Endothelial cell of umbilical vein (primary cell): Measurements from ENCODE around the gene DCLK2. TPM values are rescaled to one million over a fixed set of nuclear protein-coding genes. Genes with fewer than 3 reads are reported as not detected.

ENCODE experiments used
- Bru-seq: library from RNA; stranded (reverse); fragments of 400-500 nt; gene quantifications from one replicate; lab custom pipeline; 2021; lab: Mats Ljungman, UMichigan
- BruChase-seq, 2 experiments: library from RNA; stranded (reverse); fragments of 400-500 nt; gene quantifications; one replicate each; lab custom pipeline; 2021; lab: Mats Ljungman, UMichigan
- BruUV-seq: library from RNA; stranded (reverse); fragments of 400-500 nt; replicated peaks from 2 replicates; lab custom pipeline; 2021; lab: Mats Ljungman, UMichigan
- CTCF ChIA-PET: fragments of 300-600, 350-600 bp; sonication (Branson Sonifier 250); formaldehyde crosslinking; loops from one replicate; lab custom pipeline; 2021; ENCODE audit warnings: antibody characterized with exemption, inconsistent platforms; lab: Charles Lee
- POLR2A ChIA-PET: fragments of 300-600, 350-600 bp; sonication (Branson Sonifier 250); formaldehyde crosslinking; loops from one replicate; lab custom pipeline; 2021; ENCODE audit warnings: antibody characterized with exemption, inconsistent platforms; lab: Charles Lee
- DNase-seq: peaks from one replicate; pipeline ENCODE4 v3.0.0-alpha.2; 2011; ENCODE audit warnings: low read depth, low spot score
- FAIRE-seq: peaks from 2 replicates; lab custom pipeline; 2011; peaks lifted over from hg19 to GRCh38; lab: Jason Lieb, UNC
- H2AFZ ChIP-seq: 2 replicates; pipeline ENCODE4 v1.6.0; 2012; ENCODE audit warnings: low read depth, low read length, control low read depth, inconsistent platforms
- H3K27ac ChIP-seq: 2 replicates; pipeline ENCODE4 v1.5.1; 2011; ENCODE audit warnings: low read depth, mild to moderate bottlenecking, control low read depth, low read length, moderate library complexity; ENCODE audit not compliant: insufficient read depth
- H3K27me3 ChIP-seq, 2 experiments: 2 replicates each; pipeline versions ENCODE4 v1.6.0 to v1.6.1; 2011; ENCODE audit warnings: low read length in 2 of 2, mixed read lengths in 1 of 2; ENCODE audit not compliant: control insufficient read depth in 2 of 2, insufficient read depth in 2 of 2
- H3K36me3 ChIP-seq, 2 experiments: 2 replicates in 1 of 2; 3 replicates in 1 of 2; pipeline ENCODE4 v1.5.1; 2011; ENCODE audit warnings: low read length in 2 of 2, mild to moderate bottlenecking in 1 of 2, moderate library complexity in 1 of 2; ENCODE audit not compliant: control insufficient read depth in 2 of 2, insufficient read depth in 2 of 2; ENCODE audit errors: extremely low read depth in 1 of 2
- H3K4me1 ChIP-seq: 3 replicates; pipeline ENCODE4 v1.5.1; 2011; ENCODE audit warnings: mild to moderate bottlenecking, low read length; ENCODE audit not compliant: control insufficient read depth, insufficient read depth; ENCODE audit errors: extremely low read depth
- H3K4me2 ChIP-seq: 2 replicates; pipeline ENCODE4 v1.6.1; 2011; ENCODE audit warnings: low read length, control low read depth, mixed read lengths; ENCODE audit not compliant: insufficient read depth
- H3K4me3 ChIP-seq, 3 experiments: fragments of 200-600 bp in 1 of 3; sonication (generic), shearing (Covaris generic) in 1 of 3; replicated peaks in 1 of 3; 2 replicates each; pipeline ENCODE4 v1.5.1; 2011 to 2016; ENCODE audit warnings: control low read depth in 3 of 3, low read length in 3 of 3, mild to moderate bottlenecking in 2 of 3, inconsistent platforms in 1 of 3, low read depth in 1 of 3, moderate library complexity in 1 of 3; ENCODE audit not compliant: insufficient read depth in 1 of 3
- H3K79me2 ChIP-seq: 2 replicates; pipeline ENCODE4 v1.6.0; 2012; ENCODE audit warnings: low read length, inconsistent platforms; ENCODE audit not compliant: control insufficient read depth, insufficient read depth
- H3K9ac ChIP-seq: replicated peaks from 2 replicates; pipeline ENCODE3; 2011; ENCODE audit warnings: low read length, control low read depth; ENCODE audit not compliant: insufficient read depth; ENCODE audit errors: extremely low read depth
- H3K9me1 ChIP-seq: replicated peaks from 3 replicates; pipeline ENCODE4 v1.6.0; 2011; ENCODE audit warnings: mild to moderate bottlenecking, low read length; ENCODE audit not compliant: control insufficient read depth, insufficient read depth; ENCODE audit errors: extremely low read depth
- H3K9me3 ChIP-seq: replicated peaks from 2 replicates; pipeline ENCODE4 v1.5.1; 2012; ENCODE audit warnings: low read length, inconsistent platforms; ENCODE audit not compliant: control insufficient read depth, insufficient read depth
- H4K20me1 ChIP-seq: replicated peaks from 2 replicates; pipeline ENCODE3; 2011; ENCODE audit warnings: mild to moderate bottlenecking, low read length; ENCODE audit not compliant: control insufficient read depth, insufficient read depth; ENCODE audit errors: extremely low read depth
- EZH2 ChIP-seq: IDR thresholded peaks from 2 replicates; pipeline ENCODE4 v1.6.1; 2012; ENCODE audit warnings: borderline replicate concordance, low read depth, mild to moderate bottlenecking, moderate library complexity, low read length, inconsistent platforms; ENCODE audit not compliant: severe bottlenecking
- FOS ChIP-seq: IDR thresholded peaks from 2 replicates; pipeline ENCODE4 v1.6.1; 2011; ENCODE audit warnings: mild to moderate bottlenecking, low read length, moderate library complexity, borderline replicate concordance; ENCODE audit not compliant: insufficient read depth
- GATA2 ChIP-seq: IDR thresholded peaks from 2 replicates; pipeline ENCODE4 v1.7.0; 2011; ENCODE audit warnings: low read depth, mild to moderate bottlenecking, moderate library complexity, mixed read lengths, low read length; ENCODE audit not compliant: insufficient read length, insufficient read depth
- JUN ChIP-seq: IDR thresholded peaks from 2 replicates; pipeline ENCODE4 v1.6.1; 2011; ENCODE audit warnings: borderline replicate concordance, low read depth; ENCODE audit not compliant: insufficient read length, insufficient read depth
- MAX ChIP-seq: IDR thresholded peaks from 2 replicates; pipeline ENCODE4 v1.6.1; 2011; ENCODE audit not compliant: insufficient read depth, insufficient read length
- MYC ChIP-seq: IDR thresholded peaks from one replicate; pipeline ENCODE4 v1.6.1; 2011; ENCODE audit warnings: mild to moderate bottlenecking, low read depth, low read length
- POLR2A ChIP-seq: IDR thresholded peaks from 2 replicates; pipeline ENCODE4 v1.6.1; 2012; ENCODE audit warnings: low read depth, mild to moderate bottlenecking, control low read depth, low read length
- POLR2AphosphoS5 ChIP-seq: IDR thresholded peaks from 2 replicates; pipeline ENCODE4 v1.6.1; 2012; ENCODE audit warnings: low read depth, mild to moderate bottlenecking, control low read depth, low read length, moderate library complexity; ENCODE audit not compliant: insufficient read depth
- dilution Hi-C: fragments of 300-500 bp; cut with MboI; formaldehyde crosslinking; loops from one replicate; pipeline ENCODE4 v1.15.0; 2019; ENCODE audit warnings: low sequenced_read_pairs; ENCODE audit not compliant: extremely low pct_ligation_motif_present
- intact Hi-C: fragments of 100-400 bp; cut with micrococcal nuclease; formaldehyde crosslinking; loops from one replicate; pipeline ENCODE4 v1.10.0; 2022
- long read RNA-seq: library from polyadenylated mRNA; stranded (forward); transcript quantifications from one replicate; pipeline ENCODE4 v2.0.0, GENCODE V29; 2021
- polyA minus RNA-seq, 3 experiments: library from RNA; depleted of rRNA, polyadenylated mRNA; stranded (reverse); fragments of >200 nt; gene quantifications; 1 replicate in 1 of 3; 2 replicates in 2 of 3; pipeline ENCODE4 v1.2.3, GENCODE V29; 2011
- polyA plus RNA-seq, 4 experiments: library from polyadenylated mRNA; depleted of rRNA in 3 of 4; stranded (reverse) in 3 of 4; unstranded in 1 of 4; fragments of >200 nt; gene quantifications; 2 replicates each; pipeline versions ENCODE4 v1.2.1 to v1.2.3, GENCODE V29; 2011 to 2012; ENCODE audit warnings: missing spikeins in 1 of 4
- total RNA-seq: library from RNA; stranded (reverse); gene quantifications from 2 replicates; pipeline ENCODE4 v1.2.3, GENCODE V29; 2021
- TF ChIP-seq, protein P1 (sequence below), 2 donors: IDR thresholded peaks; 1 replicate in 1 of 2; 2 replicates in 1 of 2; pipeline ENCODE4 v1.5.1; 2011; ENCODE audit warnings: low read length in 2 of 2, mild to moderate bottlenecking in 2 of 2, moderate library complexity in 2 of 2, control low read depth in 1 of 2, inconsistent platforms in 1 of 2, low read depth in 1 of 2; ENCODE audit not compliant: insufficient read depth in 1 of 2; ENCODE audit errors: extremely low read depth in 1 of 2

DCLK2 gene
- total RNA-seq = 4.6 and 4.7 TPM in 2 replicates
- 1.7 TPM in 2 replicates for polyA plus RNA-seq
- polyA plus RNA-seq (2011; cell fraction: cytosol; rRNA removed) = 1.7 and 1.8 TPM in 2 replicates
- polyA plus RNA-seq (2011; cell fraction: nucleus; rRNA removed) = 3.9 and 4.5 TPM in 2 replicates
- polyA plus RNA-seq (2012) = 1.7 and 1.9 TPM in 2 replicates
- 5.4 and 7.1 TPM in 2 replicates for polyA minus RNA-seq
- 1.6 TPM for polyA minus RNA-seq (2011; cell fraction: cytosol; rRNA and poly(A)+ RNA removed)
- polyA minus RNA-seq (2011; cell fraction: nucleus; rRNA and poly(A)+ RNA removed) = 10.5 and 13.4 TPM in 2 replicates
- percentile 61 among the genes with signal in this experiment for Bru-seq, nascent RNA
- percentile 50 among the genes with signal in this experiment for BruChase-seq, experiment 1, labeled RNA remaining after a 6-hour chase
- percentile 56 among the genes with signal in this experiment for BruChase-seq, experiment 2, labeled RNA remaining after a 2-hour chase
- long read RNA-seq, partial matches to known transcripts = 2 of 7 reads
- long read RNA-seq, other reads (novel, unspliced or antisense) = 4 of 7 reads

GRCh38 chr4:150078041-150078578 is at the start of gene DCLK2:
DCLK2 (plus strand) TSS chr4:150078445; CDS start chr4:150079028, 583 bp downstream.
- intact Hi-C loops = loop anchor here (1.0 to 5.0 kb wide), 5 partner anchors 21 to 165 kb away; no protein-coding TSS in a partner anchor
- CTCF ChIA-PET = interaction anchor here (0.6 to 3.1 kb wide), 8 partner anchors 22 to 170 kb away, joined by 3 to 20 read pairs (median 6); no protein-coding TSS in a partner anchor
- dilution Hi-C loops = no loop called here

More at GRCh38 chr4:150078041-150078578, at the start of gene DCLK2:
- Histone ChIP-seq H3K9ac (peak within 1 kb of the TSS; percentile 69), H3K79me2 (no peaks in the 10 kb centered on the region), H3K9me1 (no peaks in the 10 kb centered on the region), H3K4me1 (peaks cover 9% of the 10 kb centered on the region), H3K36me3 (no peaks in the 10 kb centered on the region), H3K4me2 (peak within 1 kb of the TSS; percentile 93), H3K27me3 (no peaks in the 10 kb centered on the region), H2AFZ (peak within 1 kb of the TSS; percentile 94), H3K9me3 (no peaks in the 10 kb centered on the region), H3K4me3 (peak within 1 kb of the TSS; percentile 47 to 65 (median 59)), H4K20me1 (no peaks in the 10 kb centered on the region), H3K27ac (peak within 1 kb of the TSS; percentile 50)
- TF ChIP-seq MYC = no peak
- no peak for TF ChIP-seq MAX
- TF ChIP-seq POLR2A = no peak
- TF ChIP-seq JUN = no peak
- TF ChIP-seq, protein P1, sequence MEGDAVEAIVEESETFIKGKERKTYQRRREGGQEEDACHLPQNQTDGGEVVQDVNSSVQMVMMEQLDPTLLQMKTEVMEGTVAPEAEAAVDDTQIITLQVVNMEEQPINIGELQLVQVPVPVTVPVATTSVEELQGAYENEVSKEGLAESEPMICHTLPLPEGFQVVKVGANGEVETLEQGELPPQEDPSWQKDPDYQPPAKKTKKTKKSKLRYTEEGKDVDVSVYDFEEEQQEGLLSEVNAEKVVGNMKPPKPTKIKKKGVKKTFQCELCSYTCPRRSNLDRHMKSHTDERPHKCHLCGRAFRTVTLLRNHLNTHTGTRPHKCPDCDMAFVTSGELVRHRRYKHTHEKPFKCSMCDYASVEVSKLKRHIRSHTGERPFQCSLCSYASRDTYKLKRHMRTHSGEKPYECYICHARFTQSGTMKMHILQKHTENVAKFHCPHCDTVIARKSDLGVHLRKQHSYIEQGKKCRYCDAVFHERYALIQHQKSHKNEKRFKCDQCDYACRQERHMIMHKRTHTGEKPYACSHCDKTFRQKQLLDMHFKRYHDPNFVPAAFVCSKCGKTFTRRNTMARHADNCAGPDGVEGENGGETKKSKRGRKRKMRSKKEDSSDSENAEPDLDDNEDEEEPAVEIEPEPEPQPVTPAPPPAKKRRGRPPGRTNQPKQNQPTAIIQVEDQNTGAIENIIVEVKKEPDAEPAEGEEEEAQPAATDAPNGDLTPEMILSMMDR (IDR thresholded peaks at IDR 0.05; ENCODE audit: extremely low read depth in 1 of 2, insufficient read depth in 1 of 2, low read depth in 1 of 2, low read length in 2 of 2) = no peak
- TF ChIP-seq POLR2AphosphoS5 = no peak
- no peak for TF ChIP-seq GATA2
- TF ChIP-seq EZH2 = no peak
- TF ChIP-seq FOS = no peak
- FAIRE-seq (peak; percentile 73), DNase-seq (peak; percentile 71)
- BruUV-seq = no TSS peak
- POLR2A ChIA-PET = no interaction called here
